Neural cell (in vitro differentiated cells): ENCODE results near the gene BUD23. TPM values are rescaled to one million over a fixed set of nuclear protein-coding genes. Genes with fewer than 3 reads are reported as not detected.

Source experiments
- H2AFZ ChIP-seq: fragments of 200-600, 300-800 bp; sonication (generic), shearing (Covaris generic); 2 replicates; pipeline ENCODE4 v1.6.0; 2014; ENCODE audit warnings: low read depth, mild to moderate bottlenecking, antibody characterized with exemption, low read length, moderate library complexity
- H3F3A ChIP-seq: fragments of 200-600 bp; shearing (Covaris generic); 2 replicates; pipeline ENCODE4 v1.6.1; 2016; ENCODE audit warnings: mild to moderate bottlenecking, moderate library complexity, mixed read lengths, antibody characterized with exemption, low read length; ENCODE audit not compliant: insufficient read depth, poor library complexity, severe bottlenecking
- H3K27ac ChIP-seq: fragments of 200-600, 300-800 bp; sonication (generic), shearing (Covaris generic); 2 replicates; pipeline ENCODE4 v1.5.1; 2014; ENCODE audit warnings: mild to moderate bottlenecking, low read length, moderate library complexity
- H3K27me3 ChIP-seq: fragments of 300-800, 200-600 bp; sonication (generic), shearing (Covaris generic); 2 replicates; pipeline ENCODE4 v1.6.0; 2014; ENCODE audit warnings: mild to moderate bottlenecking, low read depth, low read length, moderate library complexity; ENCODE audit not compliant: insufficient read depth
- H3K36me3 ChIP-seq: fragments of 300-800, 200-600 bp; sonication (generic), shearing (Covaris generic); 2 replicates; pipeline ENCODE4 v1.5.1; 2014; ENCODE audit warnings: mild to moderate bottlenecking, antibody characterized with exemption, low read length, moderate library complexity; ENCODE audit not compliant: insufficient read depth
- H3K4me2 ChIP-seq: fragments of 300-800, 200-600 bp; sonication (generic), shearing (Covaris generic); 2 replicates; pipeline ENCODE4 v1.6.0; 2014; ENCODE audit warnings: mild to moderate bottlenecking, low read length
- H3K4me3 ChIP-seq: fragments of 300-800, 200-600 bp; sonication (generic), shearing (Covaris generic); 2 replicates; pipeline ENCODE4 v1.5.1; 2014; ENCODE audit warnings: mild to moderate bottlenecking, low read length, moderate library complexity
- H3K79me2 ChIP-seq: fragments of 200-600 bp; shearing (Covaris generic); replicated peaks from 2 replicates; pipeline ENCODE4 v1.6.0; 2014; ENCODE audit warnings: mild to moderate bottlenecking, low read length, moderate library complexity; ENCODE audit not compliant: insufficient read depth
- H3K9ac ChIP-seq: fragments of 300-800, 200-600 bp; sonication (generic), shearing (Covaris generic); 2 replicates; pipeline ENCODE4 v1.6.1; 2016; ENCODE audit warnings: mild to moderate bottlenecking, low read length, mixed read lengths
- H3K9me2 ChIP-seq: fragments of 200-600 bp; shearing (Covaris generic); 2 replicates; pipeline ENCODE4 v1.6.1; 2016; ENCODE audit warnings: mild to moderate bottlenecking, low read length, mixed read lengths; ENCODE audit not compliant: insufficient read depth
- H3K9me3 ChIP-seq: fragments of 200-600, 300-800 bp; sonication (generic), shearing (Covaris generic); 2 replicates; pipeline ENCODE4 v1.6.1; 2016; ENCODE audit warnings: mild to moderate bottlenecking, mixed run types, low read length, moderate library complexity, mixed read lengths
- H4K20me1 ChIP-seq: fragments of 200-600 bp; shearing (Covaris generic); 2 replicates; pipeline ENCODE4 v1.6.1; 2016; ENCODE audit warnings: mild to moderate bottlenecking, mixed run types; ENCODE audit not compliant: insufficient read depth
- CTCF ChIP-seq: fragments of 450-650 bp; IDR thresholded peaks from 2 replicates; pipeline ENCODE4 v1.5.1; 2014; ENCODE audit warnings: antibody characterized with exemption, mild to moderate bottlenecking, moderate library complexity; ENCODE audit not compliant: poor library complexity, severe bottlenecking
- EP300 ChIP-seq: fragments of 450-650 bp; conservative IDR thresholded peaks from 2 replicates; pipeline ENCODE4 v1.6.1; 2014; ENCODE audit warnings: antibody characterized with exemption, mild to moderate bottlenecking, moderate library complexity; ENCODE audit not compliant: poor library complexity, severe bottlenecking
- EZH2 ChIP-seq: fragments of 200-600, 300-800 bp; shearing (Covaris generic), sonication (generic); IDR thresholded peaks from 2 replicates; pipeline ENCODE4 v1.6.1; 2014; ENCODE audit warnings: antibody characterized with exemption, low read length, borderline replicate concordance, mild to moderate bottlenecking; ENCODE audit not compliant: insufficient read depth, poor library complexity, severe bottlenecking
- MXI1 ChIP-seq: fragments of 450-650 bp; conservative IDR thresholded peaks from 2 replicates; pipeline ENCODE4 v1.6.1; 2014; ENCODE audit warnings: antibody characterized with exemption, mild to moderate bottlenecking; ENCODE audit not compliant: poor library complexity, severe bottlenecking
- POLR2AphosphoS5 ChIP-seq: IDR thresholded peaks from 2 replicates; pipeline ENCODE4 v1.6.1; 2012
- RAD21 ChIP-seq: fragments of 450-650 bp; conservative IDR thresholded peaks from 2 replicates; pipeline ENCODE4 v1.6.1; 2014; ENCODE audit warnings: antibody characterized with exemption, mild to moderate bottlenecking, moderate library complexity
- REST ChIP-seq: IDR thresholded peaks from 2 replicates; pipeline ENCODE4 v1.6.1; 2012; ENCODE audit warnings: borderline replicate concordance
- SMC3 ChIP-seq: fragments of 450-650 bp; conservative IDR thresholded peaks from 2 replicates; pipeline ENCODE4 v1.6.1; 2014; ENCODE audit warnings: antibody characterized with exemption, mild to moderate bottlenecking, moderate library complexity; ENCODE audit not compliant: poor library complexity
- TAF1 ChIP-seq: IDR thresholded peaks from 2 replicates; pipeline ENCODE4 v1.6.1; 2012; ENCODE audit warnings: low read depth
- polyA plus RNA-seq: library from polyadenylated mRNA; depleted of rRNA; stranded (reverse); fragments of >200 nt; gene quantifications from 2 replicates; pipeline ENCODE4 v1.2.3, GENCODE V29; 2014

The BUD23 gene
- polyA plus RNA-seq, 1 donor from 2014 or later: 82.9 TPM

- no peak overlapping the region for H2AFZ ChIP-seq
- H3K9ac ChIP-seq: no peak overlapping the region
- no peaks in the 10 kb centered on the region for H3K9me2 ChIP-seq
- TF ChIP-seq EP300 (no peak), EZH2 (no peak), CTCF (no peak), SMC3 (no peak), REST (no peak), RAD21 (no peak), MXI1 (no peak), POLR2AphosphoS5 (no peak), TAF1 (no peak)
- no peak overlapping the region for H3K4me2 ChIP-seq
- no peak overlapping the region for H3K27ac ChIP-seq
- H3K27me3 ChIP-seq: peaks cover 5% of the 10 kb centered on the region
- no peaks in the 10 kb centered on the region for H4K20me1 ChIP-seq
- no peaks in the 10 kb centered on the region for H3K9me3 ChIP-seq
- H3K4me3 ChIP-seq: no peak overlapping the region
- H3K79me2 ChIP-seq: peaks cover 10% of the 10 kb centered on the region
- H3K36me3 ChIP-seq: no peaks in the 10 kb centered on the region
- H3F3A ChIP-seq: no peaks in the 10 kb centered on the region
Measured at GRCh38 chr7:73722785-73723184, 39.4 kb downstream of the BUD23 start.

GRCh38 chr7:73723813-73724212 is 40.4 kb downstream of the BUD23 start:
- H3K9me2 ChIP-seq: no peaks in the 10 kb centered on the region

More at GRCh38 chr7:73723813-73724212, 40.4 kb downstream of the BUD23 start:
- TF ChIP-seq RAD21: no peak
- no peak for TF ChIP-seq CTCF
- TF ChIP-seq EP300: no peak
- TF ChIP-seq EZH2: no peak
- TF ChIP-seq TAF1: no peak
- TF ChIP-seq POLR2AphosphoS5: no peak
- no peak for TF ChIP-seq REST
- no peaks in the 10 kb centered on the region for H3K9me3 ChIP-seq
- no peaks in the 10 kb centered on the region for H3K36me3 ChIP-seq
- no peak overlapping the region for H3K4me2 ChIP-seq
- no peaks in the 10 kb centered on the region for H3F3A ChIP-seq
- no peak overlapping the region for H3K4me3 ChIP-seq
- no peak overlapping the region for H3K27ac ChIP-seq
- no peaks in the 10 kb centered on the region for H4K20me1 ChIP-seq
- peaks cover 5% of the 10 kb centered on the region for H3K27me3 ChIP-seq
- no peak overlapping the region for H2AFZ ChIP-seq
- no peak overlapping the region for H3K9ac ChIP-seq
- H3K79me2 ChIP-seq: peaks cover 4% of the 10 kb centered on the region
